Measurements from ENCODE around the gene CAVIN2.

DNA sequence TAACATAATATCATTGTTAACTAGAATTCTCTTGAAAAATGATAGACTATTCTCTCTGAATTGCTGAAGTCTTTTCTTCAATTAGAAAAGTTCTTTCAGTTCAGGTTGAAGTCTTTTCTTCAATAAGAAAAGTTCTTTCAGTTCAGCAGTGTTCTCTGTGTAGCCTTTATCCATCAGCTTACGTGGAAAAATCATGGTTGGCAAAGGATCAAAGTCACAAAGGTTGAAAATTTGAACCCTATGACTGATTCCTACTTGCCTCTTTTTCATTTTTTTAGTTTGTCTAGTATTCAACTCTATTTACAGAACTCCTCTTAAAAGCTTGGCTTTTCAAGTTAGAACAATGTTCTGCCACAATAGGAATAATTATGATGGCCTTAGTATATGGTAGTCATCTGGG is 25.8 kb downstream of the CAVIN2 start:
- TF ChIP-seq, protein P1, sequence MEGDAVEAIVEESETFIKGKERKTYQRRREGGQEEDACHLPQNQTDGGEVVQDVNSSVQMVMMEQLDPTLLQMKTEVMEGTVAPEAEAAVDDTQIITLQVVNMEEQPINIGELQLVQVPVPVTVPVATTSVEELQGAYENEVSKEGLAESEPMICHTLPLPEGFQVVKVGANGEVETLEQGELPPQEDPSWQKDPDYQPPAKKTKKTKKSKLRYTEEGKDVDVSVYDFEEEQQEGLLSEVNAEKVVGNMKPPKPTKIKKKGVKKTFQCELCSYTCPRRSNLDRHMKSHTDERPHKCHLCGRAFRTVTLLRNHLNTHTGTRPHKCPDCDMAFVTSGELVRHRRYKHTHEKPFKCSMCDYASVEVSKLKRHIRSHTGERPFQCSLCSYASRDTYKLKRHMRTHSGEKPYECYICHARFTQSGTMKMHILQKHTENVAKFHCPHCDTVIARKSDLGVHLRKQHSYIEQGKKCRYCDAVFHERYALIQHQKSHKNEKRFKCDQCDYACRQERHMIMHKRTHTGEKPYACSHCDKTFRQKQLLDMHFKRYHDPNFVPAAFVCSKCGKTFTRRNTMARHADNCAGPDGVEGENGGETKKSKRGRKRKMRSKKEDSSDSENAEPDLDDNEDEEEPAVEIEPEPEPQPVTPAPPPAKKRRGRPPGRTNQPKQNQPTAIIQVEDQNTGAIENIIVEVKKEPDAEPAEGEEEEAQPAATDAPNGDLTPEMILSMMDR (IDR thresholded peaks at IDR 0.05; ENCODE audit: low read length), result no peak
- TF ChIP-seq EZH2 (optimal IDR thresholded peaks at IDR 0.05; ENCODE audit: low read depth, low read length), result no peak
